NT2/D1 (cell line): ENCODE measurements around the gene ZNF883.
"Not testable (repeated sequence)": the region's sequence is repeated elsewhere in the genome, so short reads cannot be mapped to it uniquely, and the experiment has no call there.

Experiments
- DNase-seq: peaks from one replicate; pipeline ENCODE4 v3.0.0-alpha.2; 2011; ENCODE audit warnings: low read depth, low spot score
- H3K27me3 ChIP-seq: 2 replicates; pipeline ENCODE4 v1.6.0; 2011; ENCODE audit warnings: mild to moderate bottlenecking; ENCODE audit not compliant: insufficient read length, insufficient read depth
- H3K36me3 ChIP-seq: 2 replicates; pipeline ENCODE4 v1.6.1; 2011; ENCODE audit warnings: mild to moderate bottlenecking, low read length, mixed read lengths; ENCODE audit not compliant: insufficient read depth, insufficient read length
- H3K4me1 ChIP-seq: 2 replicates; pipeline ENCODE4 v1.5.1; 2011; ENCODE audit not compliant: insufficient read depth, insufficient read length
- H3K4me3 ChIP-seq: 2 replicates; pipeline ENCODE4 v1.5.1; 2011; ENCODE audit warnings: low read depth; ENCODE audit not compliant: insufficient read length
- H3K9ac ChIP-seq: 2 replicates; pipeline ENCODE4 v1.6.0; 2011; ENCODE audit warnings: low read depth; ENCODE audit not compliant: insufficient read length
- H3K9me3 ChIP-seq: 2 replicates; pipeline ENCODE4 v1.5.1; 2011; ENCODE audit warnings: mild to moderate bottlenecking, low read length; ENCODE audit not compliant: insufficient read depth
- SUZ12 ChIP-seq: IDR thresholded peaks from 2 replicates; pipeline ENCODE4 v1.6.1; 2011; ENCODE audit not compliant: insufficient read length, insufficient read depth; ENCODE audit errors: extremely low read depth
- YY1 ChIP-seq: IDR thresholded peaks from 2 replicates; pipeline ENCODE4 v1.6.1; 2011; ENCODE audit not compliant: insufficient read length, insufficient read depth
- ZNF274 ChIP-seq: IDR thresholded peaks from 2 replicates; pipeline ENCODE4 v1.6.1; 2011; ENCODE audit warnings: mild to moderate bottlenecking, low read depth, low read length

The ZNF883 gene

DNA sequence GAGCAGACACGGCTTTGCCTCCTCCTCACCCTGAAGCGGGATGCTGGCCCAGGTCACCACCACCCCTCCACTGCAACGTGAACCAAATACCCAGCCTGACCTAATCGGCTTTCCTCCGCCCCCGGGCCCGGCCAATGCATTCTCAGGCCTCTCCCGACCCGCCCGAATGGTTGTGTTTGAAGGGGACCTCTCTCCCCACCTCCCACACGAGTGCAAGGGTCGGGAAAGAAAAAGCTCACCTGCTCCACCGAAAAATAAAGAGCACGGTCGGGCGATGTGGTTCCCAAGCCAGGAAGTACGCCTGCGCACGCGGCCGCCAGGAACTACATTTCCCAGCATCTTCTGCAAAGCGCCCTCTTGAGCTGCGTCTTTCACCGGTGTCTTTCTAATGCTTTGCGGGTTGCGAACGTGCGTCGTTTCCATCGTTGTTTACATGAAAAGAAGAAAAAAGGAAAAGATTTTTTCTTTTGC is at the start of gene ZNF883:
TSS of gene ZNF883 (minus strand) at position 282 of the 471 bp plus-strand sequence.
- H3K4me1 ChIP-seq, result no peaks in the 10 kb centered on the region
- peak within 1 kb of the TSS; percentile 62 for H3K4me3 ChIP-seq
- peaks cover 15% of the 10 kb centered on the region for H3K27me3 ChIP-seq
- peaks cover 13% of the 10 kb centered on the region for H3K36me3 ChIP-seq
- DNase-seq, result peak; percentile 71
- peak within 1 kb of the TSS; percentile 66 for H3K9ac ChIP-seq
- TF ChIP-seq YY1 (peak; percentile 48), ZNF274 (no peak)
- peaks cover 15% of the 10 kb centered on the region for H3K9me3 ChIP-seq

- not testable (repeated sequence) for H3K4me3 ChIP-seq, H3K9ac ChIP-seq, DNase-seq, H3K4me1 ChIP-seq, H3K36me3 ChIP-seq
- H3K9me3 ChIP-seq, result peaks cover 27% of the 10 kb centered on the region
- peaks cover 23% of the 10 kb centered on the region for H3K27me3 ChIP-seq
Measured at GRCh38 chr9:113061072-113061850, 49.3 kb upstream of the ZNF883 start.

- H3K4me1 ChIP-seq, DNase-seq, H3K36me3 ChIP-seq, H3K9ac ChIP-seq: not testable (repeated sequence)
- peaks cover 38% of the 10 kb centered on the region for H3K9me3 ChIP-seq
- peaks cover 23% of the 10 kb centered on the region for H3K27me3 ChIP-seq
- peak overlapping the region; percentile 2 for H3K4me3 ChIP-seq
Measured at GRCh38 chr9:113059581-113060284, 47.7 kb upstream of the ZNF883 start.

GRCh38 chr9:113057193-113057592 is 45.2 kb upstream of the ZNF883 start:
- Histone ChIP-seq H3K9ac (no peak overlapping the region), H3K4me3 (peak overlapping the region; percentile 99), H3K27me3 (peaks cover 23% of the 10 kb centered on the region), H3K36me3 (no peaks in the 10 kb centered on the region), H3K9me3 (peaks cover 62% of the 10 kb centered on the region), H3K4me1 (no peaks in the 10 kb centered on the region)
- no peak for TF ChIP-seq ZNF274
- TF ChIP-seq SUZ12, result no peak
- no peak for TF ChIP-seq YY1
- DNase-seq, result no peak

DNA sequence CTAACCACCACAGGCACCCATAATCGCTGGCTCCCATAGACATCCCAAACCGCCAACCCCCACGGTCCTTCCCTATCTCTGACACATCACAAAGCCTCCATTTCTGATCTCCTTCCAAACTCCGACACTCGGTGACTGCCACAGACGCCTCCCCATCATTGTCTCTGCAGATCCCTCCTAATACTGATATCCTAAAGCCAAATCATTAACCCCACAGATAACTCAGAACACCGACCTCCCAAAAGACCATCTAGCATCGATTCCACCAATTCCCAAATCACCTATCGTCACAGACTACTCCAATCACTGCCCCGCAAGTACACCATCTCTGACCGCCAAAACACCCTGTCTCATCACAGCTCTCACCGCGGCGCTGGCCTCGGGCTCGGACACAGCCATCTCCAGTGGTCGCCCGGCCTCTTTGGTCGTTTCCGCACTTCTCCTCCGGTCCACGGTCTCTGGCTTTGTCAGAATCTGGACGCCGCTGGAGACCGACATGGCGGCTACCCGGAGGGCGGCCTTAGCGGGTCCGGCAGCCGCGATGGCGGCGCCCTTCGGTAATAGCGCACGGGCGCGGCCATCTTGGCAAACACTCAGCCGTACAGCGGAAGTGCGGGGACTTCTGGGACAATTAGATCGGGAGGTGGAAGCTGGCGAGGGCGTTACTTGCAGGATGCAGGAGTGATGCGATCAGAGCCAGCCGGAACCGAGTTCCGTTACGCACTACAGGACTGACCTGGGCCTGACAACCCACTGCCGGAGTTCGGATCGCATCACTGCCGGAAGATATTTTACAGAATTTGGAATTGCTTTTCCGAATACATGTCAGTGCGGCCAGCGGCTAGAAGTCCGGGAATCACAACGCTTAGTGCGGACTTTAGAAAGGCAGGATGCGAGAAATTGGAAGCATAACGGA is 44.5 kb upstream of the ZNF883 start, which contains the start of gene ZFP37:
TSS of gene ZFP37 (minus strand) at position 534 of the 916 bp plus-strand sequence. CDS start at position 498, 36 bp downstream.
- peak; percentile 92 for DNase-seq
- H3K36me3 ChIP-seq, result no peaks in the 10 kb centered on the region
- TF ChIP-seq SUZ12 (no peak), YY1 (peak; percentile 100)
- H3K4me3 ChIP-seq, result peak within 1 kb of the TSS; percentile 99
- H3K9ac ChIP-seq, result peak within 1 kb of the TSS; percentile 95
- peaks cover 70% of the 10 kb centered on the region for H3K9me3 ChIP-seq
- peaks cover 23% of the 10 kb centered on the region for H3K27me3 ChIP-seq
- H3K4me1 ChIP-seq, result no peaks in the 10 kb centered on the region

- no peak for DNase-seq
- H3K36me3 ChIP-seq, result peaks cover 25% of the 10 kb centered on the region
- no peak overlapping the region for H3K4me3 ChIP-seq
- no peaks in the 10 kb centered on the region for H3K27me3 ChIP-seq
- H3K4me1 ChIP-seq, result no peaks in the 10 kb centered on the region
- TF ChIP-seq ZNF274, result peak; percentile 95
- no peak for TF ChIP-seq YY1
- TF ChIP-seq SUZ12, result no peak
- peaks cover 98% of the 10 kb centered on the region for H3K9me3 ChIP-seq
- H3K9ac ChIP-seq, result no peak overlapping the region
Measured at GRCh38 chr9:113042884-113043657, 31.1 kb upstream of the ZNF883 start.
